Measurements from ENCODE around the gene LYSMD1.

DNA sequence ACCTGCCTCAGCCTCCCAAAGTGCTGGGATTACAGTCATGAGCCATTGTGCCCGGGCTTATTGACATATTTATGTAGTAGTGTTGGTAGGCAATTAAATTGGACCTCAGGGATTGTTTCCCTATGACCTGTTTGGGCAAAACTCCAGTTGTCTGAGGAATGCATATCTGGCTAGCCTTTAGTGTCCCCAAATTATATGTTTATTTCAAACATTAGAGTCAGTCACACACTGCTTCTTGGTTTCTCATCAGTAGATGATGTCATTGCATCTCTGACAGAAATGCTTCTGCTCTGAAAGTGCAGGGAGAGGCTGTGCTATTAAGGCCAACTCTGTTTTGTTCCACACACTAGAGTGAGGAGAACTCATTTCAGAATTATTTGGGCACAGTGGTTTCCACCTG is 45.1 kb upstream of the LYSMD1 start:
- TF ChIP-seq, protein P1, sequence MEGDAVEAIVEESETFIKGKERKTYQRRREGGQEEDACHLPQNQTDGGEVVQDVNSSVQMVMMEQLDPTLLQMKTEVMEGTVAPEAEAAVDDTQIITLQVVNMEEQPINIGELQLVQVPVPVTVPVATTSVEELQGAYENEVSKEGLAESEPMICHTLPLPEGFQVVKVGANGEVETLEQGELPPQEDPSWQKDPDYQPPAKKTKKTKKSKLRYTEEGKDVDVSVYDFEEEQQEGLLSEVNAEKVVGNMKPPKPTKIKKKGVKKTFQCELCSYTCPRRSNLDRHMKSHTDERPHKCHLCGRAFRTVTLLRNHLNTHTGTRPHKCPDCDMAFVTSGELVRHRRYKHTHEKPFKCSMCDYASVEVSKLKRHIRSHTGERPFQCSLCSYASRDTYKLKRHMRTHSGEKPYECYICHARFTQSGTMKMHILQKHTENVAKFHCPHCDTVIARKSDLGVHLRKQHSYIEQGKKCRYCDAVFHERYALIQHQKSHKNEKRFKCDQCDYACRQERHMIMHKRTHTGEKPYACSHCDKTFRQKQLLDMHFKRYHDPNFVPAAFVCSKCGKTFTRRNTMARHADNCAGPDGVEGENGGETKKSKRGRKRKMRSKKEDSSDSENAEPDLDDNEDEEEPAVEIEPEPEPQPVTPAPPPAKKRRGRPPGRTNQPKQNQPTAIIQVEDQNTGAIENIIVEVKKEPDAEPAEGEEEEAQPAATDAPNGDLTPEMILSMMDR (IDR thresholded peaks at IDR 0.05; ENCODE audit: extremely low read depth in 1 of 2, insufficient read depth in 1 of 2, low read depth in 1 of 2, low read length in 2 of 2), result no peak
- TF ChIP-seq POLR2AphosphoS5 (IDR thresholded peaks at IDR 0.05; ENCODE audit: insufficient read depth, low read depth, low read length) (no peak), POLR2A (IDR thresholded peaks at IDR 0.05; ENCODE audit: low read depth, low read length) (no peak), JUN (IDR thresholded peaks at IDR 0.05; ENCODE audit: borderline replicate concordance, insufficient read depth, insufficient read length, low read depth) (no peak), EZH2 (IDR thresholded peaks at IDR 0.05; ENCODE audit: borderline replicate concordance, low read depth, low read length, severe bottlenecking) (no peak), GATA2 (IDR thresholded peaks at IDR 0.05; ENCODE audit: insufficient read depth, insufficient read length, low read depth, low read length) (no peak), FOS (IDR thresholded peaks at IDR 0.05; ENCODE audit: borderline replicate concordance, insufficient read depth, low read length) (no peak)
- TF ChIP-seq, protein P2, sequence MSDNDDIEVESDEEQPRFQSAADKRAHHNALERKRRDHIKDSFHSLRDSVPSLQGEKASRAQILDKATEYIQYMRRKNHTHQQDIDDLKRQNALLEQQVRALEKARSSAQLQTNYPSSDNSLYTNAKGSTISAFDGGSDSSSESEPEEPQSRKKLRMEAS (IDR thresholded peaks at IDR 0.05; ENCODE audit: insufficient read depth, insufficient read length), result no peak
